ENCODE measurements around the gene VAV2.
A peak's percentile ranks its signal among the peaks of the same experiment; 100 is the strongest.
"Not testable (repeated sequence)": the region's sequence is repeated elsewhere in the genome, so short reads cannot be mapped to it uniquely, and the experiment has no call there.

The VAV2 gene

GRCh38 chr9:133968428-133968827 is 23.7 kb downstream of the VAV2 start:
- DNase-seq, result no peak

- no peak for DNase-seq
Observed at GRCh38 chr9:133967024-133967741, 24.9 kb downstream of the VAV2 start.

- no peak for DNase-seq
Observed at GRCh38 chr9:133964463-133964862, 27.7 kb downstream of the VAV2 start.

GRCh38 chr9:133963166-133963565 is 29.0 kb downstream of the VAV2 start:
- no peak for DNase-seq

GRCh38 chr9:133962341-133962740 is 29.8 kb downstream of the VAV2 start:
- no peak for DNase-seq

- DNase-seq, result no peak
Observed at GRCh38 chr9:133961226-133962165, 30.6 kb downstream of the VAV2 start.

- no peak for DNase-seq
Observed at GRCh38 chr9:133960568-133961129, 31.5 kb downstream of the VAV2 start.

- no peak for DNase-seq
Observed at GRCh38 chr9:133959966-133960567, 32.1 kb downstream of the VAV2 start.

- DNase-seq, result no peak
Observed at GRCh38 chr9:133959171-133959570, 33.0 kb downstream of the VAV2 start.

GRCh38 chr9:133958756-133959155 is 33.4 kb downstream of the VAV2 start:
- DNase-seq, result no peak

- DNase-seq, result not testable (repeated sequence)
Observed at GRCh38 chr9:133957772-133958171, 34.4 kb downstream of the VAV2 start.

GRCh38 chr9:133957328-133957727 is 34.8 kb downstream of the VAV2 start:
- DNase-seq, result no peak

- no peak for DNase-seq
Observed at GRCh38 chr9:133956520-133957076, 35.5 kb downstream of the VAV2 start.

GRCh38 chr9:133955821-133956411 is 36.2 kb downstream of the VAV2 start:
- peak; percentile 17 for DNase-seq

- peak; percentile 15 for DNase-seq
Observed at GRCh38 chr9:133954862-133955529, 37.1 kb downstream of the VAV2 start.

GRCh38 chr9:133953976-133954709 is 38.0 kb downstream of the VAV2 start:
- no peak for DNase-seq

GRCh38 chr9:133953621-133953975 is 38.5 kb downstream of the VAV2 start:
- no peak for DNase-seq

GRCh38 chr9:133952598-133953550 is 39.2 kb downstream of the VAV2 start:
- DNase-seq, result no peak

GRCh38 chr9:133951265-133951664 is 40.9 kb downstream of the VAV2 start:
- DNase-seq, result no peak

GRCh38 chr9:133950629-133951111 is 41.5 kb downstream of the VAV2 start:
- DNase-seq, result no peak
